Ascending aorta (tissue), 2 donors: ENCODE data around the gene INTS3. TPM values are rescaled to one million over a fixed set of nuclear protein-coding genes. Genes with fewer than 3 reads are reported as not detected.

Experiments
- DNase-seq, 2 donors: peaks; one replicate each; pipeline ENCODE4 v3.0.0-alpha.2; 2019; ENCODE audit warnings: low spot score in 2 of 2
- H3K27ac ChIP-seq, 2 donors: fragments of 200-600 bp; sonication (generic); one replicate each; pipeline ENCODE4 v1.5.1; 2016 to 2017; ENCODE audit warnings: mild to moderate bottlenecking in 1 of 2
- H3K27me3 ChIP-seq: fragments of 200-600 bp; sonication (generic); one replicate; pipeline ENCODE4 v1.5.1; 2017
- H3K36me3 ChIP-seq, 2 donors: fragments of 200-600 bp; sonication (generic); one replicate each; pipeline ENCODE4 v1.5.1; 2016
- H3K4me1 ChIP-seq, 2 donors: fragments of 200-600 bp; sonication (generic); one replicate each; pipeline ENCODE4 v1.5.1; 2016 to 2017; ENCODE audit warnings: mild to moderate bottlenecking in 1 of 2
- H3K4me3 ChIP-seq, 2 donors: fragments of 200-600 bp; sonication (generic); one replicate each; pipeline ENCODE4 v1.5.1; 2016 to 2017; ENCODE audit warnings: mild to moderate bottlenecking in 1 of 2
- H3K9me3 ChIP-seq, 2 donors: fragments of 200-600 bp; sonication (generic); one replicate each; pipeline ENCODE4 v1.5.1; 2016
- intact Hi-C: fragments of 100-400 bp; cut with DNase I; formaldehyde crosslinking; loops from one replicate; pipeline ENCODE4 v1.15.1; 2023
- total RNA-seq: library from RNA; depleted of rRNA; stranded (reverse); fragments of >200 nt; gene quantifications from one replicate; pipeline ENCODE4 v1.1.0, GENCODE V29; 2016
- TF ChIP-seq, protein P1 (sequence below), 3 experiments: fragments of 200-600 bp in 2 of 3; fragments of 450-650 bp in 1 of 3; sonication (generic) in 2 of 3; IDR thresholded peaks; one replicate each; pipeline ENCODE4 v1.5.1; 2016 to 2019; ENCODE audit warnings: antibody characterized with exemption in 3 of 3, mild to moderate bottlenecking in 1 of 3, moderate library complexity in 1 of 3

INTS3 gene
- total RNA-seq, 1 donor from 2014 or later: 55.9 TPM

DNA sequence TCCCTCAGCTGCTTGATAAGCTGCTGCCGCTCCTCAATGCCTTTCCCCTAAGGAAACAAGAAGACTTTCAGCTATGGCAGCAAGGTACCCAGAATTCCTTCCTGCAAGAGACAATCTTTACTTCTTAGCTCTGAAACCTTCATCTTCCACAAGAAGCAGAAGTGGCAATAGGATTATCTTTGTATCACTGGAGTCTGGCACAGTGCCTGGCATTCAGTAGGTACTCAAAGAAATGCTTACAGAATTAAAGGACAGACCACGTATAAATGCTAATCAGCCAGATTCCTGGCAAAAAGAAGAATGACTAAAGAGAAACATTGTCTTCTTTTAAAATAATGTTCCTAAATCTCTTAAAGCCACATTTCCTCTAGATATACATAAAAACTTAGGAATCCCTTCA is 91.0 kb downstream of the INTS3 start:
- DNase-seq: no peak
- Histone ChIP-seq H3K4me3 (no peak overlapping the region), H3K36me3 (peaks cover 33 to 50% of the 10 kb centered on the region in 2 donors), H3K27ac (no peak overlapping the region), H3K27me3 (no peaks in the 10 kb centered on the region), H3K4me1 (no peaks in the 10 kb centered on the region), H3K9me3 (no peaks in the 10 kb centered on the region)
- intact Hi-C loops: no loop called here
- TF ChIP-seq, protein P1, sequence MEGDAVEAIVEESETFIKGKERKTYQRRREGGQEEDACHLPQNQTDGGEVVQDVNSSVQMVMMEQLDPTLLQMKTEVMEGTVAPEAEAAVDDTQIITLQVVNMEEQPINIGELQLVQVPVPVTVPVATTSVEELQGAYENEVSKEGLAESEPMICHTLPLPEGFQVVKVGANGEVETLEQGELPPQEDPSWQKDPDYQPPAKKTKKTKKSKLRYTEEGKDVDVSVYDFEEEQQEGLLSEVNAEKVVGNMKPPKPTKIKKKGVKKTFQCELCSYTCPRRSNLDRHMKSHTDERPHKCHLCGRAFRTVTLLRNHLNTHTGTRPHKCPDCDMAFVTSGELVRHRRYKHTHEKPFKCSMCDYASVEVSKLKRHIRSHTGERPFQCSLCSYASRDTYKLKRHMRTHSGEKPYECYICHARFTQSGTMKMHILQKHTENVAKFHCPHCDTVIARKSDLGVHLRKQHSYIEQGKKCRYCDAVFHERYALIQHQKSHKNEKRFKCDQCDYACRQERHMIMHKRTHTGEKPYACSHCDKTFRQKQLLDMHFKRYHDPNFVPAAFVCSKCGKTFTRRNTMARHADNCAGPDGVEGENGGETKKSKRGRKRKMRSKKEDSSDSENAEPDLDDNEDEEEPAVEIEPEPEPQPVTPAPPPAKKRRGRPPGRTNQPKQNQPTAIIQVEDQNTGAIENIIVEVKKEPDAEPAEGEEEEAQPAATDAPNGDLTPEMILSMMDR (IDR thresholded peaks at IDR 0.05): no peak

Other genes starting within 250 kb of the INTS3 start
- gene S100A6, start 192.1 kb upstream of the INTS3 start, total RNA-seq: 336 TPM
- gene S100A5, start 187.1 kb upstream of the INTS3 start, total RNA-seq: not detected
- 690 TPM for gene S100A4, start 182.2 kb upstream of the INTS3 start, total RNA-seq
- not detected for gene S100A3, start 178.8 kb upstream of the INTS3 start, total RNA-seq
- gene S100A2, start 162.2 kb upstream of the INTS3 start, total RNA-seq: not detected
- gene S100A16, start 114.9 kb upstream of the INTS3 start, total RNA-seq: 364 TPM
- 1.5 TPM for gene S100A14, start 111.7 kb upstream of the INTS3 start, total RNA-seq
- gene S100A13, start 100.5 kb upstream of the INTS3 start, total RNA-seq: 89.7 TPM
- gene S100A1, start 99.6 kb upstream of the INTS3 start, total RNA-seq: not detected
- 58.9 TPM for gene CHTOP, start 94.0 kb upstream of the INTS3 start, total RNA-seq
- 61.0 TPM for gene SNAPIN, start 69.3 kb upstream of the INTS3 start, total RNA-seq
- 37.5 TPM for gene ILF2, start 57.1 kb upstream of the INTS3 start, total RNA-seq
- 187 TPM for gene NPR1, start 49.4 kb upstream of the INTS3 start, total RNA-seq
- 315 TPM for gene SLC27A3, start 47.4 kb downstream of the INTS3 start, total RNA-seq
- gene GATAD2B, start 194.9 kb downstream of the INTS3 start, total RNA-seq: 9.5 TPM
- gene DENND4B, start 218.7 kb downstream of the INTS3 start, total RNA-seq: 80.0 TPM
- gene CRTC2, start 230.6 kb downstream of the INTS3 start, total RNA-seq: 10.1 TPM
- 86.3 TPM for gene SLC39A1, start 235.5 kb downstream of the INTS3 start, total RNA-seq
- 6.3 TPM for gene CREB3L4, start 239.9 kb downstream of the INTS3 start, total RNA-seq
- 166 TPM for gene JTB, start 249.6 kb downstream of the INTS3 start, total RNA-seq